Epidermal melanocyte (primary cell): ENCODE results near the gene BIN1.

Source experiments
- DNase-seq: peaks from one replicate; pipeline ENCODE4 v3.0.0; 2011; ENCODE audit warnings: low spot score; ENCODE audit not compliant: insufficient read length

The BIN1 gene

DNA sequence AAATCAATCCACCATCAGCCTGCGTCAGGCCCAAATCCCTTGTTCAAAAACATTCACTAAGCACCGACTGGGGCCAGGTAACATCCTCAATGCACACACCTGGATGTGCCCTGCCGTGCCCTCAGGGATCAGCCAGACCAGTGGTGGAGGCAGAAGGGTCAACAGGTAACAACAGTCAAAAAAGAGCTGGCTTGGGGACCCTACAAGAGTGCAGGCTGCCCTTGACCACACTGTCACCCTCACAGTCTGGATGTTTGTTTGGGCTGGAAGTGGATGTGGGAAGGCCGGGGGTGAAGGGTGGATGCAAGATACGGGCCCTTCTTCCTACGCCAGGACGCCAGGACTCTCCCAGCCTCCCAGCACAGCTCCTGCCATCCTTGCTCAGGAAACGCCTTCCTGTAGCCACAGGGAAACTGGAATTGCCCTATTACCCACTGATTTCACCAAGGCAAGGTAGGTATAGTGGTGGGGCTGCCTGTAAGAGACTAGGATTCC, 2.7 kb downstream of the BIN1 start:
- no peak for DNase-seq

GRCh38 chr2:127103243-127104165, 3.5 kb downstream of the BIN1 start:
- DNase-seq, result no peak

GRCh38 chr2:127102521-127103242, 4.3 kb downstream of the BIN1 start:
- DNase-seq, result no peak

DNA sequence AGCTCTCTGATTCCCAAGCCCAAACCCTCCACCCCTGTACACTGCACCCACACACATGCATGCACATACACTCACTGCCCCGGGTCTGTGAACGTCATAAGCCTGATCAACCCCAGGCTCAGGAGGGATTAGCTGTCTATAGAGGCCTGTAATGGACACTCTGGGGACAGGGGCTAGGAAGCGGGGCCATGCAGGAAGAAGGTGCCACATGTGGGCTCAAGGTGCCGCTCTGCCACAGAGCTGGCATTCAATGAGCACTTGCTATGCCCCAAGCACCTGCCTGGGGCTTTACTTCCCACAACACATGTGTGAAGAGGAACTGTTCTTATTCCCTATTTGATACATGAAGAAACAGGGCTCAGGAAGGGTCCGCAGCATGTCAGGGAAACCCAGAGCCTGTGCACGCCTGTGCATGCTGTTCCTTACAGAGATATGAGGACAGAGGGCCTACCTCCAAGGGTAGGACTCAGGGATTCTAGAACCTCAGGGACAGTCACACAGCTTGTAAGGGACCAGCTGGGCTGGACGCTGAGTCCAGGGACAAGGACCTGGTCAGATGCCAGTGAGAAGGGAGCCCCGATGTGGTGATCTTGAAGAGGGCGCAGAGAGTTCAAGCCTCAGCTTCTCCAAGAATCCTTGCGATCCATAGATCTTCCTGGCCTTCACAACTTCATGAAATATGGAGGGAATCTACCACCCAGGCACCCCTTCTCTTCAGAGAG, 5.0 kb downstream of the BIN1 start:
- no peak for DNase-seq

- no peak for DNase-seq
Measured at GRCh38 chr2:127101048-127101611, 5.8 kb downstream of the BIN1 start.

GRCh38 chr2:127100251-127101047, 6.5 kb downstream of the BIN1 start:
- no peak for DNase-seq

- DNase-seq, result no peak
Measured at GRCh38 chr2:127098711-127099110, 8.2 kb downstream of the BIN1 start.

DNA sequence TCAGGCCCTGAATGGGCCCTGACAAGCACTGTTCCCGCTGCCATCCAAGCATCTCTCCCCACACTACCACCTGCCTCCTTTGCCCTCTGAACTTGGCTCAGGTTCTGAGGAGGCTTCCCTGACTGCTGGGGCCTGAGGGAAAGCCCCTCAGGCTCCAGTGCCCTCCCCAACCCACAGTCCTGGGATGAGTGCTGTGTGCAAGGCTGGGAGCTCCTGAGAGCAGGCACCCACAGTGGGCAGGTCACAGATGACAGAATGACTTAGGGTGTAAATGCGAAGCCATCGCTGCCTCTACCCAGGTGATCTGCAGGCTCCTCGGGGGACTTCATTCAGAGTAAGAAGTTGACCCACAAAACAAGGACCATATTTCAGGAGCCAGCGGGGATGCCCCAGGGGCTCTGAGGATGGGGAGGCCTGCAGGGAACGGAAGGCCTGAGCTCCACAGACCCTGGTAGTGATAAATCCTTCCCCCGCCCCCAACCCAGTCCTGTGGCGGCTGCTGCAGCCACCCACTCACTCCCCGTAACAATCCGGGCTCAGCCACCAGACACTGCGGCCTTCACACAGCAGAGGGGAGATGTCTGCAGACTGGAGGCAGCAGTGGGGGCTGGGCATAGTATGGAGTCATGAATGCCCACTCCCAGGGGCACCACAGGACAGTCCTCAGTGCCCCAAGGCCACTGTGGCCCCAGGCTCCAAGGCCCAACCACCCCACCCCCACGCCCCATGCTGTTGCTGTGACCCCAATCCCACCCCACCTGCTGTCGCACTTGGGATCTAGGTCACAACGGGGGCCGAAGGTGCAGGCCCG, 8.9 kb downstream of the BIN1 start:
- no peak for DNase-seq

DNA sequence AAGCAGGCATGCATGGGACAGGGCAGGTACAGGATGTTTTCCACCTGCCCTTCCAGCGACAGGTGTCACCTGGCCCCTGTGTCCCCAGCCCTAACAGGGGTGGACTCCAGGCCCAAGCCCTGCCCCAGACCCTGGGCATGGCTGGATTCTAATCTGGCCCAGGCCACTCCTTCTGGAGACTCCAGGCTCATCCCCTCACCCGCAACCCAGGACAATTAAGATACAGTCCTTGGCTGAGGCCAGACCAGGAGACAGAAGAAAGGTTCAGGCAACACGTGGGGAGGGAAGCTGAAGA, 9.5 kb downstream of the BIN1 start:
- no peak for DNase-seq

- DNase-seq, result no peak
Measured at GRCh38 chr2:127096718-127097470, 10.1 kb downstream of the BIN1 start.

DNA sequence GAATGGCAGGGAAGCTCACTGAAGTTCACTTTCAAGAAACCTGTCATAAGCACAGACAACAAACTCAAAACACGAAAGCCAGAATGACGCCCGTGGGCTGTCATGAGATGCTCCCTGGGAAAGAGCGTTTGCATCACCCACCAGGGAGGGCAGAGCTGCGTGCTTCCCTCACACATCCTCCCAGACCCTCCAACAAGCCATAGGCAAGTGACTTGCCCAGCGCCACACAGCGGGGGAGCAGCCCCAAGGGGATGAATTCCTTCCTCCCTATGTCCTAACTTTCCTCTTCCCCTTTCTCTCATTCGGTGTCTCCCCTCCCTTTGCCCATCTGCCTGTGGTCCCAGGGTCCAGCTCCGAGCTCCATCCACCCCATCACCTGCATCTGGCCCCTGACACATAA, 10.7 kb downstream of the BIN1 start:
- DNase-seq, result no peak

DNA sequence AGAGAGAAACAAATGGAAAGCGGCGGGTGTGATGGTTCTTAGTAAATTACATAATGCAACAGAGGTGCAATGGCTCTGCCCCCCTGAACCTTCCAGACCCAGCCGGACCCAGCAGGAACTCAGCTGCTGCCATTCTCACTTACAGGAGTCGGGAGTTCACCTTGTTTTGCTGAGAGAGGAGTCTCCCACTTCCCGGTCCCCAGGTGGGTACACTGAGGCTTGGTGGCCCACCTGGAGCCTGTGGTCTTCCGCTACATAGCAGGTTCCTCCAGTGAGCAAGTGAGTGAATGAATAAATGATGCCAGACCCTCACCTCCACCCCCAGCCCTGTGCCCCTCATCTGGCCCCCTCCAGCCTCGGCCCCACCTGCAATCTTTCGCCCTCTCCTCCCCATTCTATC, 11.2 kb downstream of the BIN1 start:
- no peak for DNase-seq

- DNase-seq, result no peak
Measured at GRCh38 chr2:127095367-127095641, 11.7 kb downstream of the BIN1 start.

DNA sequence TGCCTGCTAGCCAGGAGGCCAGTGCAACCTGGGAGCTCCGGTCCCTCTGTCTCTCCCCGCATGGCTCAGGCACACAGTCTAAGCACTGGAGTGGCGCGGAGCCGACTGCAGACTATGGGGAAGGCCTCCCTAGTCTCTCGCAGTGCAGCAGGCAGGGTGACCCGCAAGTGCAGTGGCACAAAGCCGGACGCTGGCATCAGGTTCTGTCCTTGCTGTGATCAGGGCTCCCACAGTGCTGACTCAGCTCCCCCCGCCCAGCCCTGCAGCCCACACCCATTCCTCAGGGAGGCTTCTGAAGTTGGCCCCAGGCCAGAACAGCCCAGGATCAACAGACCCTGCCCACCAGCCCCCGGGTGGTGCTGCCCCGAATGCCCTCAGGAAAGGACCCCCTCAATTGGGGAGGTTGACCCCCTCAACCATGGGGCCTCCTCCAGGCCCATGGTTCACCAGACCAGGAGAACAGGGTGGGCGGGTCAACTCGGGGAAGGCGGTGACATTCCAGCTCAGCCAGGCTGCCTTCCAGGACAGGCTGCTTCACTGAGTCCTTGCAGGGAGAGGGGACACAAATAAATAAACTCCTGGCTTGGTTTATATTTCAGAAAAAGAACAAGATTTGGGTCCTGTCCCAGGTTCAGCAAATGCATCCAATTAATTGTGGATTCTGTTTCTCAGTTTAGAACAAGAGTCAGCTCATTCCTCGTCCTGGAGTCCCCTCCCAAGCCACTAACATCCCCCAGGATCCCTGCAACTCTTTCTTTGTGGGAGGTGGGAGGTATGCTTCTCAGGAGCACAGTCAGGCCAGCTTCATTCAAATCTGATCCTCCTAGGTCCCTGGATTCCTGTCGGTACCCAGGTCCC, 12.2 kb downstream of the BIN1 start:
- DNase-seq, result no peak

DNA sequence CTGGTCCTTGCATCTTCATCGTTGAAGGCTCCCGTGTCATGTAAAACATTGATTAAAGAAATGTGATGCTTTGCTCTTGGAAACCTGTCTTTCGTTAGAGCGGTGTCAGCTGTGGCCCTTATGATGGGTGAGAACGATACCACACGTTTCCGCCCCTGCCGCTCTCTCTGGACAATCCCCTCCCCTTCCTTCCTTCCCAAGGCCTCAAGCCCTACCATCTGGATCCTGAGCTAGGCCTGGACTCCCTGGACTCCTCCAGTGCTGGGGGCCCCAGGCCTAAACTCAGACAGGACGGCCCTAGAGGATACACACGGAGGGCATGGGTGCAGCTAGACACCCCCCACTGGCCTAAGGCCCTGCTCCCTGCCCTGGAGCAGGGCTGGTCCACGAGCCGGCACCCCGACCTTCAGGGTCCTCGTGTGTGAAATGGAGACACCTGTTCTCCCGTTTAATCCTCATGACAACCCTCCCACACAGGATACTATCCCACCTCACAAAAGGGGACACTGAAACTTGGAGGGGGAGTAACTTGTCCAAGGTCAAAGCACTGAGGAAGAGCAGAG, 13.2 kb downstream of the BIN1 start:
- DNase-seq, result no peak

- DNase-seq, result no peak
Measured at GRCh38 chr2:127092901-127093516, 13.9 kb downstream of the BIN1 start.

GRCh38 chr2:127092306-127092705, 14.6 kb downstream of the BIN1 start:
- no peak for DNase-seq

DNA sequence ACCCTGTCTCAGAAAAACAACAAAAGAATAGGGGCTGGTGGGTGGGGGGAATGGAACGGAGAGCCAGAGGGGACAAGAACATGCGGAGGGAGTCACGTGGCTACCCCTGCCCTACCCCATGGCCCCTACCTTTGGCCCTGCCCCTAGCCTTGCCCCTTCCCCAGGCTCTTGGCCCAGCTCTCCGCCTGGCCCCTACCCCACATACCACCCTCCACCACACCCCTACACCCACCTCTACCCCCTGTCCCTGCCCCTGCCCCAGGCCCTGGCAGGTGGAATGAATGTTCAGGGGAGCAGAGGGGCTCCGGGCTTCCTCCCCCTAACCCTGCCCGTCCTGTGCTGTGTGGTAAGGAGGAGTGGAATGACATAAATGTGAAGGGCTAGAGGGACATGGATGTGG, 15.1 kb downstream of the BIN1 start:
- DNase-seq, result no peak
